Neural progenitor cell (in vitro differentiated cells): ENCODE data around the gene RAD51B.

ENCODE experiments used
- EZH2 ChIP-seq: fragments of 200-600 bp; sonication (generic); IDR thresholded peaks from 2 replicates; pipeline ENCODE4 v1.6.1; 2017; ENCODE audit warnings: antibody characterized with exemption, mild to moderate bottlenecking, moderate library complexity
- EZH2phosphoT487 ChIP-seq: fragments of 200-600 bp; sonication (generic); IDR thresholded peaks from 2 replicates; pipeline ENCODE4 v1.6.1; 2017; ENCODE audit warnings: antibody characterized with exemption
- TF ChIP-seq, protein P1 (sequence below): fragments of 200-600 bp; sonication (generic); IDR thresholded peaks from 2 replicates; pipeline ENCODE4 v1.5.1; 2017; ENCODE audit warnings: antibody characterized with exemption, mild to moderate bottlenecking

DNA sequence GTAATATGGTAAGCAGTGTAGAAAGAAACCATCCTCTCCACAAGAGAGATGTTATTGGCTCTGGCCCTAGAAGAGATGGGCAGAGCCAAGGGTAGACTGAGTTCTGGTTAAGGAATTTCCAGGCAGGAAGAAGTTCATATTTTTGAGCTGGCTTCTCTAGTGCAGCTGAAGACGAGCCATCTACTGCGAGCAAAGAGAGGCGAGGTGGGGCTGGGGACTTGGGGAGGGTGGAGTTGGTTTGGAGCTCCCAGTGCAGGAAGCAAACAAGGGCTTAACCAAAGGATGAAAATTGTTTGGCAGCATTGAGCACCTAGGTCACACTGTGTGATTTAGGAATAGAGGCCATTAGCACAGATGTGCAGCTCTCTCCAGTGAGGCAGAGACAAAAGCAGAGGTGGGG lies 733.7 kb downstream of the RAD51B start:
- TF ChIP-seq, protein P1, sequence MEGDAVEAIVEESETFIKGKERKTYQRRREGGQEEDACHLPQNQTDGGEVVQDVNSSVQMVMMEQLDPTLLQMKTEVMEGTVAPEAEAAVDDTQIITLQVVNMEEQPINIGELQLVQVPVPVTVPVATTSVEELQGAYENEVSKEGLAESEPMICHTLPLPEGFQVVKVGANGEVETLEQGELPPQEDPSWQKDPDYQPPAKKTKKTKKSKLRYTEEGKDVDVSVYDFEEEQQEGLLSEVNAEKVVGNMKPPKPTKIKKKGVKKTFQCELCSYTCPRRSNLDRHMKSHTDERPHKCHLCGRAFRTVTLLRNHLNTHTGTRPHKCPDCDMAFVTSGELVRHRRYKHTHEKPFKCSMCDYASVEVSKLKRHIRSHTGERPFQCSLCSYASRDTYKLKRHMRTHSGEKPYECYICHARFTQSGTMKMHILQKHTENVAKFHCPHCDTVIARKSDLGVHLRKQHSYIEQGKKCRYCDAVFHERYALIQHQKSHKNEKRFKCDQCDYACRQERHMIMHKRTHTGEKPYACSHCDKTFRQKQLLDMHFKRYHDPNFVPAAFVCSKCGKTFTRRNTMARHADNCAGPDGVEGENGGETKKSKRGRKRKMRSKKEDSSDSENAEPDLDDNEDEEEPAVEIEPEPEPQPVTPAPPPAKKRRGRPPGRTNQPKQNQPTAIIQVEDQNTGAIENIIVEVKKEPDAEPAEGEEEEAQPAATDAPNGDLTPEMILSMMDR: no peak
- TF ChIP-seq EZH2phosphoT487 (no peak), EZH2 (no peak)
